ENCODE data around the gene SYNE2.

Gene SYNE2

DNA sequence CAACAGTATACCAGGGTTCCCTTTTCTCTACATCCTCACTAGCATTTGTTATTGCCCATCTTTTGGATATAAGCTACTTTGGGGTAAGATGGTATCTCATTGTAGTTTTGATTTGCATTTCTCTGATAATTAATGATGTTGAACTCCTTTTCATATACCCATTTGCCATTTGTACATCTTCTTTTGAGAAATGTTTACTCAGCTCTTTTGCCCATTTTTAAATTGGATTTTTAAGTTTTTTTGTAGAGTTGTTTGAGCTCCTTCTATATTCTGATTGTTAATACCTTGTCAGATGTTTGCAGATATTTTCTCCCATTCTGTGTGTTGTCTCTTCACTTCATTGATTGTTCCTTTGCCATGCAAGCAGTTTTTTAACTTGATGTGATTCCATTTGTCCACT, 419.2 kb downstream of the SYNE2 start:
- DNase-seq, result no peak
